HepG2 (cell line): ENCODE measurements around the gene ADCY10. TPM values are rescaled to one million over a fixed set of nuclear protein-coding genes. Genes with fewer than 3 reads are reported as not detected.
A peak's percentile ranks its signal among the peaks of the same experiment; 100 is the strongest.

ENCODE experiments used
- CEBPB ChIP-seq: IDR thresholded peaks from 2 replicates; pipeline ENCODE4 v1.6.1; 2011; ENCODE audit warnings: low read depth, low read length, improper control_type of control experiment, borderline replicate concordance
- FOSL2 ChIP-seq: sonication (generic); formaldehyde crosslinking; IDR thresholded peaks from 2 replicates; pipeline ENCODE4 v1.4.0; 2020; ENCODE audit warnings: missing genetic modification reagents
- FOXK1 ChIP-seq: sonication (generic); formaldehyde crosslinking; IDR thresholded peaks from 2 replicates; pipeline ENCODE4 v1.4.0; 2020; ENCODE audit warnings: low read depth, missing genetic modification reagents, borderline replicate concordance
- MTA1 ChIP-seq: sonication (generic); formaldehyde crosslinking; IDR thresholded peaks from 2 replicates; pipeline ENCODE4 v1.4.0; 2020; ENCODE audit warnings: missing genetic modification reagents, mild to moderate bottlenecking, borderline replicate concordance
- PPARG ChIP-seq: conservative IDR thresholded peaks from 2 replicates; pipeline ENCODE4 v1.6.1; 2016; ENCODE audit warnings: missing biosample characterization, missing genetic modification reagents
- RXRB ChIP-seq: IDR thresholded peaks from 2 replicates; pipeline ENCODE4 v1.6.1; 2016; ENCODE audit warnings: borderline replicate concordance, missing genetic modification reagents, missing compliant biosample characterization
- SAP130 ChIP-seq: IDR thresholded peaks from 2 replicates; pipeline ENCODE4 v1.6.1; 2016; ENCODE audit warnings: low read depth
- ZNF652 ChIP-seq: IDR thresholded peaks from 2 replicates; pipeline ENCODE4 v1.6.1; 2016; ENCODE audit warnings: low read depth, borderline replicate concordance
- ZNF670 ChIP-seq: sonication (generic); formaldehyde crosslinking; IDR thresholded peaks from 2 replicates; pipeline ENCODE4 v1.8.0; 2022; ENCODE audit warnings: mild to moderate bottlenecking, missing genetic modification reagents, borderline replicate concordance
- ZNF749 ChIP-seq: sonication (generic); formaldehyde crosslinking; IDR thresholded peaks from 2 replicates; pipeline ENCODE4 v1.8.0; 2022; ENCODE audit warnings: mild to moderate bottlenecking, missing genetic modification reagents, moderate library complexity, borderline replicate concordance
- ZNF772 ChIP-seq: sonication (generic); formaldehyde crosslinking; IDR thresholded peaks from 2 replicates; pipeline ENCODE4 v1.5.0; 2020; ENCODE audit warnings: mild to moderate bottlenecking, missing genetic modification reagents
- polyA plus RNA-seq, 8 experiments: library from polyadenylated mRNA; depleted of rRNA in 3 of 8; stranded (reverse) in 7 of 8; unstranded in 1 of 8; fragments of >200 nt; fragmentation: Illumina TruSeq in 4 of 8; extraction: Trizol in 4 of 8; gene quantifications; 2 replicates each; pipeline versions ENCODE4 v1.2.1 to v1.2.3, GENCODE V29; 2011 to 2016; ENCODE audit warnings: low read depth in 4 of 8, missing spikeins in 1 of 8, mixed read lengths in 1 of 8; ENCODE audit not compliant: insufficient read depth in 1 of 8
- total RNA-seq, 5 experiments: library from RNA; depleted of rRNA; stranded (reverse); fragments of >200 nt; fragmentation: Illumina TruSeq; extraction: Trizol; gene quantifications; 2 replicates each; pipeline ENCODE4 v1.2.3, GENCODE V29; 2016; ENCODE audit warnings: low read depth in 1 of 5
- TF ChIP-seq, protein P1 (sequence below), 2 experiments: IDR thresholded peaks; 2 replicates each; pipeline ENCODE4 v1.6.1; 2011 to 2012; ENCODE audit warnings: low read length in 2 of 2, borderline replicate concordance in 1 of 2, low read depth in 1 of 2, mild to moderate bottlenecking in 1 of 2, moderate library complexity in 1 of 2
- TF ChIP-seq, protein P2 (sequence below): sonication (generic); formaldehyde crosslinking; IDR thresholded peaks from 2 replicates; pipeline ENCODE4 v1.8.1; 2022; ENCODE audit warnings: mild to moderate bottlenecking, missing genetic modification reagents
- TF ChIP-seq, protein P3 (sequence below): sonication (generic); formaldehyde crosslinking; IDR thresholded peaks from 2 replicates; pipeline ENCODE4 v1.5.1; 2020; ENCODE audit warnings: mild to moderate bottlenecking, moderate library complexity, missing genetic modification reagents
- TF ChIP-seq, protein P4 (sequence below): IDR thresholded peaks from 2 replicates; pipeline ENCODE4 v1.6.1; 2012; ENCODE audit warnings: low read depth, low read length, improper control_type of control experiment
- TF ChIP-seq, protein P5 (sequence below): sonication (generic); formaldehyde crosslinking; IDR thresholded peaks from 2 replicates; pipeline ENCODE4 v1.4.0; 2020; ENCODE audit warnings: mild to moderate bottlenecking, missing genetic modification reagents, borderline replicate concordance

The ADCY10 gene
- total and polyA plus RNA-seq, 2 of the 13 experiments (the other 11 are each of a cell fraction or from before 2014, with no cell fraction given), result 0.02 to 0.03 TPM

DNA sequence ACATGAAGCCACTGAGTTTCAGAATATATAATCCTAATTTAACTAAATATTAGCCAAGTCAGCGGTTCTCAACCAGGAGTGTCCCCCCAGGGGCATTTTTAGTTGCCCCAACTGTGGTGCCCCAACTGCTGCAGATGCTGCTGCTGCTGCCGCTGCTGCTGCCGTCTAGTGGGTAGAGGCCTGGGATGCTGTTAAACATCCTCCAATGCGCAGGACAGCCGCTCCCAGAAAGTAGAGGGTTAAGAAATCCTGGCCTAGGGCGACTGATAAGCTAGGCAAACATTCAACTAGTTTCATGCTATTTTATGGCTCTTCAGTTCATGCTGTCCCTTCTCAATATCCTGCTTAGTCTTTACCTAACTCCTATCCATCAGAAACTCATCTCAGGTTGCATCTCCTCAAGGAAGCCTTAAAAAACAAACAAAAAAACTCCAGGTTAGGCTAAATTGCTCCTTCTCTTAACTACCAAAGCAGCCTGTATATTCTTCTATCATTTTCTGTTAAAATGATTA lies 12.6 kb upstream of the ADCY10 start (continued):
- TF ChIP-seq, protein P1, sequence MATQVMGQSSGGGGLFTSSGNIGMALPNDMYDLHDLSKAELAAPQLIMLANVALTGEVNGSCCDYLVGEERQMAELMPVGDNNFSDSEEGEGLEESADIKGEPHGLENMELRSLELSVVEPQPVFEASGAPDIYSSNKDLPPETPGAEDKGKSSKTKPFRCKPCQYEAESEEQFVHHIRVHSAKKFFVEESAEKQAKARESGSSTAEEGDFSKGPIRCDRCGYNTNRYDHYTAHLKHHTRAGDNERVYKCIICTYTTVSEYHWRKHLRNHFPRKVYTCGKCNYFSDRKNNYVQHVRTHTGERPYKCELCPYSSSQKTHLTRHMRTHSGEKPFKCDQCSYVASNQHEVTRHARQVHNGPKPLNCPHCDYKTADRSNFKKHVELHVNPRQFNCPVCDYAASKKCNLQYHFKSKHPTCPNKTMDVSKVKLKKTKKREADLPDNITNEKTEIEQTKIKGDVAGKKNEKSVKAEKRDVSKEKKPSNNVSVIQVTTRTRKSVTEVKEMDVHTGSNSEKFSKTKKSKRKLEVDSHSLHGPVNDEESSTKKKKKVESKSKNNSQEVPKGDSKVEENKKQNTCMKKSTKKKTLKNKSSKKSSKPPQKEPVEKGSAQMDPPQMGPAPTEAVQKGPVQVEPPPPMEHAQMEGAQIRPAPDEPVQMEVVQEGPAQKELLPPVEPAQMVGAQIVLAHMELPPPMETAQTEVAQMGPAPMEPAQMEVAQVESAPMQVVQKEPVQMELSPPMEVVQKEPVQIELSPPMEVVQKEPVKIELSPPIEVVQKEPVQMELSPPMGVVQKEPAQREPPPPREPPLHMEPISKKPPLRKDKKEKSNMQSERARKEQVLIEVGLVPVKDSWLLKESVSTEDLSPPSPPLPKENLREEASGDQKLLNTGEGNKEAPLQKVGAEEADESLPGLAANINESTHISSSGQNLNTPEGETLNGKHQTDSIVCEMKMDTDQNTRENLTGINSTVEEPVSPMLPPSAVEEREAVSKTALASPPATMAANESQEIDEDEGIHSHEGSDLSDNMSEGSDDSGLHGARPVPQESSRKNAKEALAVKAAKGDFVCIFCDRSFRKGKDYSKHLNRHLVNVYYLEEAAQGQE (IDR thresholded peaks at IDR 0.05; ENCODE audit: borderline replicate concordance in 1 of 2, low read depth in 1 of 2, low read length in 2 of 2), result no peak
- no peak for TF ChIP-seq FOXK1 (CRISPR knock-in tag)
- no peak for TF ChIP-seq ZNF670 (CRISPR knock-in tag)
- TF ChIP-seq ZNF652 (CRISPR knock-in tag), result peak; percentile 99
- no peak for TF ChIP-seq ZNF749 (CRISPR knock-in tag)
- TF ChIP-seq SAP130 (CRISPR knock-in tag), result peak; percentile 38
- TF ChIP-seq, protein P2, sequence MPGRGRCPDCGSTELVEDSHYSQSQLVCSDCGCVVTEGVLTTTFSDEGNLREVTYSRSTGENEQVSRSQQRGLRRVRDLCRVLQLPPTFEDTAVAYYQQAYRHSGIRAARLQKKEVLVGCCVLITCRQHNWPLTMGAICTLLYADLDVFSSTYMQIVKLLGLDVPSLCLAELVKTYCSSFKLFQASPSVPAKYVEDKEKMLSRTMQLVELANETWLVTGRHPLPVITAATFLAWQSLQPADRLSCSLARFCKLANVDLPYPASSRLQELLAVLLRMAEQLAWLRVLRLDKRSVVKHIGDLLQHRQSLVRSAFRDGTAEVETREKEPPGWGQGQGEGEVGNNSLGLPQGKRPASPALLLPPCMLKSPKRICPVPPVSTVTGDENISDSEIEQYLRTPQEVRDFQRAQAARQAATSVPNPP, result no peak
- TF ChIP-seq RXRB (CRISPR knock-in tag), result no peak
- TF ChIP-seq, protein P3, sequence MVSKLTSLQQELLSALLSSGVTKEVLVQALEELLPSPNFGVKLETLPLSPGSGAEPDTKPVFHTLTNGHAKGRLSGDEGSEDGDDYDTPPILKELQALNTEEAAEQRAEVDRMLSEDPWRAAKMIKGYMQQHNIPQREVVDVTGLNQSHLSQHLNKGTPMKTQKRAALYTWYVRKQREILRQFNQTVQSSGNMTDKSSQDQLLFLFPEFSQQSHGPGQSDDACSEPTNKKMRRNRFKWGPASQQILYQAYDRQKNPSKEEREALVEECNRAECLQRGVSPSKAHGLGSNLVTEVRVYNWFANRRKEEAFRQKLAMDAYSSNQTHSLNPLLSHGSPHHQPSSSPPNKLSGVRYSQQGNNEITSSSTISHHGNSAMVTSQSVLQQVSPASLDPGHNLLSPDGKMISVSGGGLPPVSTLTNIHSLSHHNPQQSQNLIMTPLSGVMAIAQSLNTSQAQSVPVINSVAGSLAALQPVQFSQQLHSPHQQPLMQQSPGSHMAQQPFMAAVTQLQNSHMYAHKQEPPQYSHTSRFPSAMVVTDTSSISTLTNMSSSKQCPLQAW (CRISPR knock-in tag), result 0 out of 2 replicates have a peak, but pooled peaks have one; percentile 35
- TF ChIP-seq ZNF772, result no peak
- TF ChIP-seq, protein P4, sequence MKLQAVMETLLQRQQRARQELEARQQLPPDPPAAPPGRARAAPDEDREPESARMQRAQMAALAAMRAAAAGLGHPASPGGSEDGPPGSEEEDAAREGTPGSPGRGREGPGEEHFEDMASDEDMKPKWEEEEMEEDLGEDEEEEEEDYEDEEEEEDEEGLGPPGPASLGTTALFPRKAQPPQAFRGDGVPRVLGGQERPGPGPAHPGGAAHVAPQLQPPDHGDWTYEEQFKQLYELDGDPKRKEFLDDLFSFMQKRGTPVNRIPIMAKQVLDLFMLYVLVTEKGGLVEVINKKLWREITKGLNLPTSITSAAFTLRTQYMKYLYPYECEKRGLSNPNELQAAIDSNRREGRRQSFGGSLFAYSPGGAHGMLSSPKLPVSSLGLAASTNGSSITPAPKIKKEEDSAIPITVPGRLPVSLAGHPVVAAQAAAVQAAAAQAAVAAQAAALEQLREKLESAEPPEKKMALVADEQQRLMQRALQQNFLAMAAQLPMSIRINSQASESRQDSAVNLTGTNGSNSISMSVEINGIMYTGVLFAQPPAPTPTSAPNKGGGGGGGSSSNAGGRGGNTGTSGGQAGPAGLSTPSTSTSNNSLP, result peak; percentile 69; the same call in 1 of the 2 replicates
- peak; percentile 72; the same call in 1 of the 2 replicates for TF ChIP-seq MTA1 (CRISPR knock-in tag)
- peak; percentile 56 for TF ChIP-seq FOSL2
- peak; percentile 60; the same call in 1 of the 2 replicates for TF ChIP-seq PPARG (CRISPR knock-in tag)
- no peak for TF ChIP-seq CEBPB
- TF ChIP-seq, protein P5, sequence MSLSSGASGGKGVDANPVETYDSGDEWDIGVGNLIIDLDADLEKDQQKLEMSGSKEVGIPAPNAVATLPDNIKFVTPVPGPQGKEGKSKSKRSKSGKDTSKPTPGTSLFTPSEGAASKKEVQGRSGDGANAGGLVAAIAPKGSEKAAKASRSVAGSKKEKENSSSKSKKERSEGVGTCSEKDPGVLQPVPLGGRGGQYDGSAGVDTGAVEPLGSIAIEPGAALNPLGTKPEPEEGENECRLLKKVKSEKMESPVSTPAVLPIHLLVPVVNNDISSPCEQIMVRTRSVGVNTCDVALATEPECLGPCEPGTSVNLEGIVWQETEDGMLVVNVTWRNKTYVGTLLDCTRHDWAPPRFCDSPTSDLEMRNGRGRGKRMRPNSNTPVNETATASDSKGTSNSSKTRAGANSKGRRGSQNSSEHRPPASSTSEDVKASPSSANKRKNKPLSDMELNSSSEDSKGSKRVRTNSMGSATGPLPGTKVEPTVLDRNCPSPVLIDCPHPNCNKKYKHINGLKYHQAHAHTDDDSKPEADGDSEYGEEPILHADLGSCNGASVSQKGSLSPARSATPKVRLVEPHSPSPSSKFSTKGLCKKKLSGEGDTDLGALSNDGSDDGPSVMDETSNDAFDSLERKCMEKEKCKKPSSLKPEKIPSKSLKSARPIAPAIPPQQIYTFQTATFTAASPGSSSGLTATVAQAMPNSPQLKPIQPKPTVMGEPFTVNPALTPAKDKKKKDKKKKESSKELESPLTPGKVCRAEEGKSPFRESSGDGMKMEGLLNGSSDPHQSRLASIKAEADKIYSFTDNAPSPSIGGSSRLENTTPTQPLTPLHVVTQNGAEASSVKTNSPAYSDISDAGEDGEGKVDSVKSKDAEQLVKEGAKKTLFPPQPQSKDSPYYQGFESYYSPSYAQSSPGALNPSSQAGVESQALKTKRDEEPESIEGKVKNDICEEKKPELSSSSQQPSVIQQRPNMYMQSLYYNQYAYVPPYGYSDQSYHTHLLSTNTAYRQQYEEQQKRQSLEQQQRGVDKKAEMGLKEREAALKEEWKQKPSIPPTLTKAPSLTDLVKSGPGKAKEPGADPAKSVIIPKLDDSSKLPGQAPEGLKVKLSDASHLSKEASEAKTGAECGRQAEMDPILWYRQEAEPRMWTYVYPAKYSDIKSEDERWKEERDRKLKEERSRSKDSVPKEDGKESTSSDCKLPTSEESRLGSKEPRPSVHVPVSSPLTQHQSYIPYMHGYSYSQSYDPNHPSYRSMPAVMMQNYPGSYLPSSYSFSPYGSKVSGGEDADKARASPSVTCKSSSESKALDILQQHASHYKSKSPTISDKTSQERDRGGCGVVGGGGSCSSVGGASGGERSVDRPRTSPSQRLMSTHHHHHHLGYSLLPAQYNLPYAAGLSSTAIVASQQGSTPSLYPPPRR, result peak; percentile 44; the same call in 1 of the 2 replicates
